EH (cell line): ENCODE measurements around the gene TMEM242.
A peak's percentile ranks its signal among the peaks of the same experiment; 100 is the strongest.

Experiments
- DNase-seq: peaks from one replicate; pipeline ENCODE4 v3.0.0-alpha.2; 2015; ENCODE audit warnings: low read depth

The TMEM242 gene

GRCh38 chr6:157288575-157288974, 34.7 kb downstream of the TMEM242 start:
- DNase-seq, result no peak

- DNase-seq, result no peak
Measured at GRCh38 chr6:157287923-157288322, 35.4 kb downstream of the TMEM242 start.

- no peak for DNase-seq
Measured at GRCh38 chr6:157287247-157287850, 36.0 kb downstream of the TMEM242 start.

- no peak for DNase-seq
Measured at GRCh38 chr6:157285422-157285779, 37.9 kb downstream of the TMEM242 start.

GRCh38 chr6:157284738-157285421, 38.4 kb downstream of the TMEM242 start:
- DNase-seq, result no peak

GRCh38 chr6:157283900-157284737, 39.2 kb downstream of the TMEM242 start:
- no peak for DNase-seq

GRCh38 chr6:157283330-157283898, 39.9 kb downstream of the TMEM242 start:
- no peak for DNase-seq

GRCh38 chr6:157282284-157282683, 41.0 kb downstream of the TMEM242 start:
- no peak for DNase-seq

- DNase-seq, result peak; percentile 12
Measured at GRCh38 chr6:157281570-157281969, 41.7 kb downstream of the TMEM242 start.

- no peak for DNase-seq
Measured at GRCh38 chr6:157280947-157281346, 42.4 kb downstream of the TMEM242 start.

GRCh38 chr6:157280157-157280556, 43.2 kb downstream of the TMEM242 start:
- no peak for DNase-seq

GRCh38 chr6:157278171-157278570, 45.1 kb downstream of the TMEM242 start:
- DNase-seq, result no peak

GRCh38 chr6:157276731-157277130, 46.6 kb downstream of the TMEM242 start:
- DNase-seq, result no peak

GRCh38 chr6:157276134-157276532, 47.2 kb downstream of the TMEM242 start:
- DNase-seq, result no peak

GRCh38 chr6:157274471-157275226, 48.7 kb downstream of the TMEM242 start:
- DNase-seq, result peak; percentile 74

GRCh38 chr6:157273756-157274470, 49.4 kb downstream of the TMEM242 start:
- DNase-seq, result no peak

GRCh38 chr6:157272866-157273755, 50.2 kb downstream of the TMEM242 start:
- no peak for DNase-seq

- no peak for DNase-seq
Measured at GRCh38 chr6:157272372-157272771, 50.9 kb downstream of the TMEM242 start.

GRCh38 chr6:157271911-157272310, 51.4 kb downstream of the TMEM242 start:
- no peak for DNase-seq

GRCh38 chr6:157271441-157271840, 51.9 kb downstream of the TMEM242 start:
- DNase-seq, result no peak
